ENCODE measurements around the gene LRFN2.

- TF ChIP-seq EP300 (conservative IDR thresholded peaks at IDR 0.05; ENCODE audit: poor library complexity, severe bottlenecking), result no peak
- TF ChIP-seq, protein P1, sequence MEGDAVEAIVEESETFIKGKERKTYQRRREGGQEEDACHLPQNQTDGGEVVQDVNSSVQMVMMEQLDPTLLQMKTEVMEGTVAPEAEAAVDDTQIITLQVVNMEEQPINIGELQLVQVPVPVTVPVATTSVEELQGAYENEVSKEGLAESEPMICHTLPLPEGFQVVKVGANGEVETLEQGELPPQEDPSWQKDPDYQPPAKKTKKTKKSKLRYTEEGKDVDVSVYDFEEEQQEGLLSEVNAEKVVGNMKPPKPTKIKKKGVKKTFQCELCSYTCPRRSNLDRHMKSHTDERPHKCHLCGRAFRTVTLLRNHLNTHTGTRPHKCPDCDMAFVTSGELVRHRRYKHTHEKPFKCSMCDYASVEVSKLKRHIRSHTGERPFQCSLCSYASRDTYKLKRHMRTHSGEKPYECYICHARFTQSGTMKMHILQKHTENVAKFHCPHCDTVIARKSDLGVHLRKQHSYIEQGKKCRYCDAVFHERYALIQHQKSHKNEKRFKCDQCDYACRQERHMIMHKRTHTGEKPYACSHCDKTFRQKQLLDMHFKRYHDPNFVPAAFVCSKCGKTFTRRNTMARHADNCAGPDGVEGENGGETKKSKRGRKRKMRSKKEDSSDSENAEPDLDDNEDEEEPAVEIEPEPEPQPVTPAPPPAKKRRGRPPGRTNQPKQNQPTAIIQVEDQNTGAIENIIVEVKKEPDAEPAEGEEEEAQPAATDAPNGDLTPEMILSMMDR (IDR thresholded peaks at IDR 0.05; ENCODE audit: poor library complexity, severe bottlenecking), result no peak
- TF ChIP-seq RAD21 (conservative IDR thresholded peaks at IDR 0.05), result no peak
- TF ChIP-seq EZH2 (IDR thresholded peaks at IDR 0.05; ENCODE audit: borderline replicate concordance, insufficient read depth, low read length, poor library complexity, severe bottlenecking), result no peak
- TF ChIP-seq TAF1 (IDR thresholded peaks at IDR 0.05; ENCODE audit: low read depth), result no peak
These were observed 107.5 kb downstream of the LRFN2 start for GRCh38 chr6:40479706-40480105.

All from neural cell (in vitro differentiated cells).